Suprapubic skin (tissue), 4 donors: Measurements from ENCODE around the gene SEC61A1. TPM values are rescaled to one million over a fixed set of nuclear protein-coding genes. Genes with fewer than 3 reads are reported as not detected.

Source experiments
- DNase-seq, 2 donors: peaks; one replicate each; pipeline ENCODE4 v3.0.0-alpha.2; 2019; ENCODE audit warnings: low spot score in 2 of 2
- H3K27ac ChIP-seq: fragments of 200-600 bp; sonication (generic); one replicate; pipeline ENCODE4 v1.5.1; 2019
- H3K27me3 ChIP-seq: fragments of 200-600 bp; sonication (generic); one replicate; pipeline ENCODE4 v1.5.1; 2019
- H3K36me3 ChIP-seq: fragments of 200-600 bp; sonication (generic); one replicate; pipeline ENCODE4 v1.5.1; 2019
- H3K4me1 ChIP-seq: fragments of 200-600 bp; sonication (generic); one replicate; pipeline ENCODE4 v1.5.1; 2019
- H3K4me3 ChIP-seq: fragments of 200-600 bp; sonication (generic); one replicate; pipeline ENCODE4 v1.5.1; 2019; ENCODE audit warnings: mild to moderate bottlenecking
- H3K9me3 ChIP-seq: fragments of 200-600 bp; sonication (generic); one replicate; pipeline ENCODE4 v1.5.1; 2019
- CTCF ChIP-seq, 2 donors: fragments of 200-600 bp in 1 of 2; fragments of 450-650 bp in 1 of 2; sonication (generic) in 1 of 2; IDR thresholded peaks; one replicate each; pipeline ENCODE4 v1.5.1; 2016 to 2019; ENCODE audit warnings: antibody characterized with exemption in 2 of 2, mild to moderate bottlenecking in 1 of 2, moderate library complexity in 1 of 2
- EP300 ChIP-seq: sonication (generic); formaldehyde crosslinking; IDR thresholded peaks from one replicate; pipeline ENCODE4 v1.6.1; 2017; ENCODE audit warnings: antibody characterized with exemption
- POLR2A ChIP-seq, 2 donors: fragments of 450-650 bp; IDR thresholded peaks; one replicate each; pipeline ENCODE4 v1.6.1; 2017; ENCODE audit warnings: antibody characterized with exemption in 2 of 2, mild to moderate bottlenecking in 2 of 2, moderate library complexity in 2 of 2
- POLR2AphosphoS5 ChIP-seq, 3 donors: sonication (generic); formaldehyde crosslinking; IDR thresholded peaks; one replicate each; pipeline ENCODE4 v1.6.1; 2017; ENCODE audit warnings: antibody characterized with exemption in 3 of 3
- WGBS: methylation state at CpG from one replicate; pipeline ENCODE4 v1.1.5; 2018; 5-methylcytosine and 5-hydroxymethylcytosine counted together
- total RNA-seq, 4 donors: library from RNA; depleted of rRNA; stranded (reverse); fragments of >200 nt; gene quantifications; one replicate each; pipeline ENCODE4 v1.1.0, GENCODE V29; 2016

Gene SEC61A1
- total RNA-seq = 100 to 1,000 TPM in 3 of 4 donors, 10 to 100 TPM in 1; 83.5 to 132 (median 124) TPM

GRCh38 chr3:128051837-128052594 lies at the start of gene SEC61A1:
Gene SEC61A1, plus strand, starts transcription at chr3:128052437. Its CDS starts 116 bp downstream, at chr3:128052553.
- peak; percentile 96 for DNase-seq
- Histone ChIP-seq H3K9me3 (no peaks in the 10 kb centered on the region), H3K4me1 (peaks cover 42% of the 10 kb centered on the region), H3K27me3 (no peaks in the 10 kb centered on the region), H3K27ac (peak within 1 kb of the TSS; percentile 97), H3K4me3 (peak within 1 kb of the TSS; percentile 99), H3K36me3 (peaks cover 22% of the 10 kb centered on the region)
- WGBS = 0% methylated on average over 31 of the region's 90 CpGs
- TF ChIP-seq CTCF (IDR thresholded peaks at IDR 0.05) (no peak), POLR2A (IDR thresholded peaks at IDR 0.05) (peak in 1 of 2 donors; percentile 83), POLR2AphosphoS5 (IDR thresholded peaks at IDR 0.05) (peak in 2 of 3 donors; percentile 29 to 42), EP300 (no peak)

GRCh38 chr3:128004661-128005060 lies 47.6 kb upstream of the SEC61A1 start:
- H3K9me3 ChIP-seq = no peaks in the 10 kb centered on the region
- no peak for TF ChIP-seq POLR2A (IDR thresholded peaks at IDR 0.05)
- WGBS = 90% methylated on average over 5 of the region's 8 CpGs
- no peaks in the 10 kb centered on the region for H3K36me3 ChIP-seq
- H3K27ac ChIP-seq = no peak overlapping the region
- peaks cover 14% of the 10 kb centered on the region for H3K27me3 ChIP-seq
- H3K4me3 ChIP-seq = no peak overlapping the region
- peak in 1 of 2 donors; percentile 39 for DNase-seq
- H3K4me1 ChIP-seq = no peaks in the 10 kb centered on the region

- DNase-seq = peak in 1 of 2 donors; percentile 58
- no peak overlapping the region for H3K4me3 ChIP-seq
- no peak for TF ChIP-seq POLR2AphosphoS5 (IDR thresholded peaks at IDR 0.05)
- TF ChIP-seq EP300 = no peak
- TF ChIP-seq CTCF (IDR thresholded peaks at IDR 0.05) = no peak
- TF ChIP-seq POLR2A (IDR thresholded peaks at IDR 0.05) = no peak
- no peaks in the 10 kb centered on the region for H3K9me3 ChIP-seq
- H3K36me3 ChIP-seq = no peaks in the 10 kb centered on the region
- H3K4me1 ChIP-seq = peaks cover 10% of the 10 kb centered on the region
- 46% methylated on average over 26 of the region's 30 CpGs for WGBS
- H3K27ac ChIP-seq = no peak overlapping the region
- peaks cover 14% of the 10 kb centered on the region for H3K27me3 ChIP-seq
These were observed 45.9 kb upstream of the SEC61A1 start for GRCh38 chr3:128006061-128007032.

- peaks cover 13% of the 10 kb centered on the region for H3K4me1 ChIP-seq
- 23% methylated on average over 11 of the region's 11 CpGs for WGBS
- H3K9me3 ChIP-seq = no peaks in the 10 kb centered on the region
- peaks cover 14% of the 10 kb centered on the region for H3K27me3 ChIP-seq
- DNase-seq = peak in 1 of 2 donors; percentile 29
- H3K36me3 ChIP-seq = no peaks in the 10 kb centered on the region
- no peak for TF ChIP-seq CTCF (IDR thresholded peaks at IDR 0.05)
- TF ChIP-seq EP300 = no peak
- no peak for TF ChIP-seq POLR2A (IDR thresholded peaks at IDR 0.05)
- no peak for TF ChIP-seq POLR2AphosphoS5 (IDR thresholded peaks at IDR 0.05)
- no peak overlapping the region for H3K27ac ChIP-seq
- no peak overlapping the region for H3K4me3 ChIP-seq
These were observed 45.2 kb upstream of the SEC61A1 start for GRCh38 chr3:128007033-128007424.

GRCh38 chr3:128009952-128010846 lies 42.0 kb upstream of the SEC61A1 start:
- Histone ChIP-seq H3K9me3 (no peaks in the 10 kb centered on the region), H3K4me3 (no peak overlapping the region), H3K27me3 (peaks cover 14% of the 10 kb centered on the region), H3K4me1 (peaks cover 13% of the 10 kb centered on the region), H3K36me3 (no peaks in the 10 kb centered on the region), H3K27ac (no peak overlapping the region)
- TF ChIP-seq POLR2AphosphoS5 (IDR thresholded peaks at IDR 0.05) (peak in 2 of 3 donors; percentile 49 to 57), EP300 (no peak), POLR2A (IDR thresholded peaks at IDR 0.05) (no peak), CTCF (IDR thresholded peaks at IDR 0.05) (no peak)
- no peak for DNase-seq
- 59% methylated on average over 12 of the region's 12 CpGs for WGBS
